ENCODE results near the gene STK39. TPM values are rescaled to one million over a fixed set of nuclear protein-coding genes. Genes with fewer than 3 reads are reported as not detected.

STK39 gene
- total RNA-seq, 2 experiments from 2014 or later: 17.7 to 41.1 TPM

DNA sequence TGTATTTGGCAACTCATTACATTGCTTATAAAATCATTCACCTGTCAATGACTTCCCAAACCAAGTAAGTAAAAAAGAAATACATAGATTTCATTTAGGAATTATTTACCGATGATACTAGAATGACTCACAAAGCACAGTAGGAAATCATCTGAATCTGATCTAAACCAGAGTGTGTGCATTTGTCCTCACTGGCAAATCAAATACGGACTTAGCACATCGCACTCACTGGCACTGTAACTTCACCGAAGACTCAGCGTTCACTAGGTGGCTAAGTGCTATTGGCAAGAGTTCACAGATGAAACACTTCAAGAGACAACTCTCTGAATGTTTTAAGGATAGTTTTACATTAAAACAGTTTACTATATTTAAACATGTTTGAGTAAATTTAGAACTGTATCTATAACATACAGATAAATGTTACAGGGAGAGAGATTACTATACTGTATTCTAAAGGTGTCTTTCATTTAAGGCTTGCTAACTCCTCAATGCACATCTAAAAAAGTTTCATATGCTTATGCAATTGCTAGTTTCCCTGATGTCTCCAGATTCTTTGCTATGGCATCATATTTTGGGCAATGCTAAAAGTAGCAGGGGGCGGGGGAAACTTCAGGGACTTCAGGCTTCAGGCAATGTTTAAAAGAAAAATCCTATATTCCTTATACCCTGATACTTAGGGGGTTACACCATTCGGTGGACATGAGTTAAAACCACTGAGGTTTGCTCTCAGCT, 48.8 kb downstream of the STK39 start:
- TF ChIP-seq, protein P1, sequence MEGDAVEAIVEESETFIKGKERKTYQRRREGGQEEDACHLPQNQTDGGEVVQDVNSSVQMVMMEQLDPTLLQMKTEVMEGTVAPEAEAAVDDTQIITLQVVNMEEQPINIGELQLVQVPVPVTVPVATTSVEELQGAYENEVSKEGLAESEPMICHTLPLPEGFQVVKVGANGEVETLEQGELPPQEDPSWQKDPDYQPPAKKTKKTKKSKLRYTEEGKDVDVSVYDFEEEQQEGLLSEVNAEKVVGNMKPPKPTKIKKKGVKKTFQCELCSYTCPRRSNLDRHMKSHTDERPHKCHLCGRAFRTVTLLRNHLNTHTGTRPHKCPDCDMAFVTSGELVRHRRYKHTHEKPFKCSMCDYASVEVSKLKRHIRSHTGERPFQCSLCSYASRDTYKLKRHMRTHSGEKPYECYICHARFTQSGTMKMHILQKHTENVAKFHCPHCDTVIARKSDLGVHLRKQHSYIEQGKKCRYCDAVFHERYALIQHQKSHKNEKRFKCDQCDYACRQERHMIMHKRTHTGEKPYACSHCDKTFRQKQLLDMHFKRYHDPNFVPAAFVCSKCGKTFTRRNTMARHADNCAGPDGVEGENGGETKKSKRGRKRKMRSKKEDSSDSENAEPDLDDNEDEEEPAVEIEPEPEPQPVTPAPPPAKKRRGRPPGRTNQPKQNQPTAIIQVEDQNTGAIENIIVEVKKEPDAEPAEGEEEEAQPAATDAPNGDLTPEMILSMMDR (conservative IDR thresholded peaks at IDR 0.05; ENCODE audit: low read length): no peak
- TF ChIP-seq EZH2phosphoT487 (IDR thresholded peaks at IDR 0.05; ENCODE audit: borderline replicate concordance, low read depth, low read length): no peak
- no peaks in the 10 kb centered on the region; the same call in 1 of the 2 replicates for H3K79me2 ChIP-seq (ENCODE audit: insufficient read depth, low read depth, low read length)
- intact Hi-C loops (cut with micrococcal nuclease; ENCODE audit: unreplicated experiment): no loop called here
- no peak overlapping the region for H3K27ac ChIP-seq (ENCODE audit: low read depth, low read length, poor library complexity, severe bottlenecking)
- ChIA-PET POLR2A (no interaction called here), CTCF (ENCODE audit: unreplicated experiment) (no interaction called here)
- H2AFZ ChIP-seq (ENCODE audit: low read length): no peak overlapping the region
- H3K9me2 ChIP-seq (ENCODE audit: insufficient read depth, low read length): no peaks in the 10 kb centered on the region
- no peaks in the 10 kb centered on the region for H4K20me1 ChIP-seq (ENCODE audit: insufficient read depth, low read length)
- DNase-seq (ENCODE audit: low spot score): no peak
- no peak overlapping the region for H3K4me3 ChIP-seq (ENCODE audit: low read depth, low read length, poor library complexity, severe bottlenecking)
- H3K4me1 ChIP-seq (ENCODE audit: insufficient read depth, low read length, poor library complexity, severe bottlenecking): peaks cover 18% of the 10 kb centered on the region
- H3K4me2 ChIP-seq (ENCODE audit: low read length): no peak overlapping the region
- H3K36me3 ChIP-seq (ENCODE audit: insufficient read depth, low read length): no peaks in the 10 kb centered on the region
- H3K9me3 ChIP-seq (ENCODE audit: low read length): no peaks in the 10 kb centered on the region
- no TSS peak for BruUV-seq (replicated peaks)

DNA sequence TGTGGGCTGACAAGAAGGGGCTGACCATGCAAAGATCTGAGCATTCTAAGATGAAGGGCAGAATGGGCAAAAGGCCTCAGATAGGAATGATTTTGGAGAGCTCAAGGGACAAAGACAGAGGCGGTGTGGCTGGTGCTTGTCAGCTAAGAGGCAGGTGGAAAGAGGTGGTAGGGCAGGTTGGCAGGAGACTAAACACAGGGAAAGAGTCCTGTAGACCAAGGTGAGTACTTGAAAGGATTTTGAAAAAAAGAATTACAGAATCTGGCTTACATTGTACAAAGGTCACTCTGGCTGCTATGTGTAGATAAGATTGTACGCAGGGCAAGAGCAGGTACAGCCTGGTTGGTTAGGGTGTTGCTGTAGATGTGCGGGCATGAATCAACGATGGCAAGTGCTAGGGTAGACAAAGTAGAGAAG, 50.6 kb downstream of the STK39 start:
- no peak overlapping the region for H3K27ac ChIP-seq (ENCODE audit: low read depth, low read length, poor library complexity, severe bottlenecking)
- H3K9me3 ChIP-seq (ENCODE audit: low read length): no peaks in the 10 kb centered on the region
- H3K4me3 ChIP-seq (ENCODE audit: low read depth, low read length, poor library complexity, severe bottlenecking): no peak overlapping the region
- CTCF ChIA-PET (ENCODE audit: unreplicated experiment): no interaction called here
- no TSS peak for BruUV-seq (replicated peaks)
- intact Hi-C loops (cut with micrococcal nuclease; ENCODE audit: unreplicated experiment): no loop called here
- H2AFZ ChIP-seq (ENCODE audit: low read length): no peak overlapping the region
- H3K9me2 ChIP-seq (ENCODE audit: insufficient read depth, low read length): no peaks in the 10 kb centered on the region
- peaks cover 29% of the 10 kb centered on the region for H3K4me1 ChIP-seq (ENCODE audit: insufficient read depth, low read length, poor library complexity, severe bottlenecking)
- no peaks in the 10 kb centered on the region for H4K20me1 ChIP-seq (ENCODE audit: insufficient read depth, low read length)
- POLR2A ChIA-PET: no interaction called here
- H3K79me2 ChIP-seq (ENCODE audit: insufficient read depth, low read depth, low read length): no peaks in the 10 kb centered on the region; the same call in 1 of the 2 replicates
- H3K36me3 ChIP-seq (ENCODE audit: insufficient read depth, low read length): no peaks in the 10 kb centered on the region
- TF ChIP-seq EZH2phosphoT487 (IDR thresholded peaks at IDR 0.05; ENCODE audit: borderline replicate concordance, low read depth, low read length): no peak
- TF ChIP-seq, protein P1 (conservative IDR thresholded peaks at IDR 0.05; ENCODE audit: low read length): no peak
- DNase-seq (ENCODE audit: low spot score): no peak
- no peak overlapping the region for H3K4me2 ChIP-seq (ENCODE audit: low read length)
